Measurements from ENCODE around the gene HOXD8. TPM values are rescaled to one million over a fixed set of nuclear protein-coding genes. Genes with fewer than 3 reads are reported as not detected.

Gene HOXD8
- total and polyA plus RNA-seq, 5 donors: 0.11 to 0.63 (median 0.38) TPM

- no peak for ATAC-seq
- Histone ChIP-seq H3K4me3 (ENCODE audit: low read length) (no peak overlapping the region), H3K27me3 (ENCODE audit: control insufficient read depth, insufficient read depth) (no peaks in the 10 kb centered on the region)
Observed at GRCh38 chr2:176105078-176105729, 24.3 kb upstream of the HOXD8 start.

GRCh38 chr2:176105730-176106580, 23.6 kb upstream of the HOXD8 start:
- Histone ChIP-seq H3K9me3 (ENCODE audit: control insufficient read depth, low read length) (no peaks in the 10 kb centered on the region), H3K27ac (ENCODE audit: low read length) (no peak overlapping the region), H3K27me3 (ENCODE audit: control insufficient read depth, insufficient read depth) (peaks cover 5% of the 10 kb centered on the region), H3K4me3 (ENCODE audit: low read length) (no peak overlapping the region), H3K4me1 (ENCODE audit: control insufficient read depth, insufficient read depth, low read length) (no peaks in the 10 kb centered on the region)
- DNase-seq: peak in 1 of 3 donors; percentile 33
- 8% methylated on average over 25 of the region's 25 CpGs for WGBS
- intact Hi-C loops (cut with DNase I): no loop called here
- ATAC-seq: no peak

More at GRCh38 chr2:176105078-176105729, 24.3 kb upstream of the HOXD8 start:
- intact Hi-C loops (cut with DNase I): no loop called here
- Histone ChIP-seq H3K9me3 (ENCODE audit: control insufficient read depth, low read length) (no peaks in the 10 kb centered on the region), H3K27ac (ENCODE audit: low read length) (no peak overlapping the region), H3K4me1 (ENCODE audit: control insufficient read depth, insufficient read depth, low read length) (no peaks in the 10 kb centered on the region)
- 5% methylated on average over 25 of the region's 25 CpGs for WGBS
- no peak for DNase-seq

- DNase-seq: no peak
- no peak for ATAC-seq
- Histone ChIP-seq H3K27me3 (ENCODE audit: control insufficient read depth, insufficient read depth) (peaks cover 7% of the 10 kb centered on the region), H3K9me3 (ENCODE audit: control insufficient read depth, low read length) (no peaks in the 10 kb centered on the region), H3K4me1 (ENCODE audit: control insufficient read depth, insufficient read depth, low read length) (no peaks in the 10 kb centered on the region), H3K27ac (ENCODE audit: low read length) (no peak within 1 kb of the TSS), H3K4me3 (ENCODE audit: low read length) (peak within 1 kb of the TSS; percentile 21)
- intact Hi-C loops (cut with DNase I): no loop called here
- WGBS: 2% methylated on average over 85 of the region's 85 CpGs
Observed at GRCh38 chr2:176106581-176107539, 22.6 kb upstream of the HOXD8 start, which contains the start of gene HOXD11. Gene HOXD11, plus strand, starts transcription at chr2:176107280. Its CDS starts 76 bp downstream, at chr2:176107356.

- H3K27ac ChIP-seq (ENCODE audit: low read length): no peak overlapping the region
- no peak for DNase-seq
- 2% methylated on average over 59 of the region's 59 CpGs for WGBS
- no peaks in the 10 kb centered on the region for H3K4me1 ChIP-seq (ENCODE audit: control insufficient read depth, insufficient read depth, low read length)
- H3K27me3 ChIP-seq (ENCODE audit: control insufficient read depth, insufficient read depth): peaks cover 7% of the 10 kb centered on the region
- ATAC-seq: no peak
- no peaks in the 10 kb centered on the region for H3K9me3 ChIP-seq (ENCODE audit: control insufficient read depth, low read length)
- intact Hi-C loops (cut with DNase I): no loop called here
- peak overlapping the region; percentile 21 for H3K4me3 ChIP-seq (ENCODE audit: low read length)
Observed at GRCh38 chr2:176107731-176108181, 21.7 kb upstream of the HOXD8 start.

GRCh38 chr2:176109192-176109901, 20.2 kb upstream of the HOXD8 start:
- H3K4me1 ChIP-seq (ENCODE audit: control insufficient read depth, insufficient read depth, low read length): no peaks in the 10 kb centered on the region
- no peak overlapping the region for H3K4me3 ChIP-seq (ENCODE audit: low read length)
- no peaks in the 10 kb centered on the region for H3K9me3 ChIP-seq (ENCODE audit: control insufficient read depth, low read length)
- ATAC-seq: no peak
- H3K27ac ChIP-seq (ENCODE audit: low read length): no peak overlapping the region
- DNase-seq: no peak
- intact Hi-C loops (cut with DNase I): no loop called here
- H3K27me3 ChIP-seq (ENCODE audit: control insufficient read depth, insufficient read depth): peaks cover 7% of the 10 kb centered on the region
- WGBS: 7% methylated on average over 26 of the region's 26 CpGs

- ATAC-seq: no peak
Observed at GRCh38 chr2:176109946-176110345, 19.6 kb upstream of the HOXD8 start.

GRCh38 chr2:176110415-176111308, 18.8 kb upstream of the HOXD8 start:
- WGBS: 16% methylated on average over 7 of the region's 7 CpGs
- ATAC-seq: no peak

More at GRCh38 chr2:176109946-176110345, 19.6 kb upstream of the HOXD8 start:
- no peak overlapping the region for H3K27ac ChIP-seq (ENCODE audit: low read length)
- no peaks in the 10 kb centered on the region for H3K9me3 ChIP-seq (ENCODE audit: control insufficient read depth, low read length)
- DNase-seq: no peak
- intact Hi-C loops (cut with DNase I): no loop called here
- peaks cover 7% of the 10 kb centered on the region for H3K27me3 ChIP-seq (ENCODE audit: control insufficient read depth, insufficient read depth)
- 18% methylated on average over 4 of the region's 4 CpGs for WGBS
- no peaks in the 10 kb centered on the region for H3K4me1 ChIP-seq (ENCODE audit: control insufficient read depth, insufficient read depth, low read length)
- H3K4me3 ChIP-seq (ENCODE audit: low read length): no peak overlapping the region

GRCh38 chr2:176111309-176111663, 18.2 kb upstream of the HOXD8 start:
- no peak for ATAC-seq
- H3K9me3 ChIP-seq (ENCODE audit: control insufficient read depth, low read length): no peaks in the 10 kb centered on the region
- intact Hi-C loops (cut with DNase I): no loop called here
- peak in 1 of 3 donors; percentile 22 for DNase-seq
- no peak overlapping the region for H3K4me3 ChIP-seq (ENCODE audit: low read length)
- peaks cover 7% of the 10 kb centered on the region for H3K27me3 ChIP-seq (ENCODE audit: control insufficient read depth, insufficient read depth)
- no peak overlapping the region for H3K27ac ChIP-seq (ENCODE audit: low read length)
- H3K4me1 ChIP-seq (ENCODE audit: control insufficient read depth, insufficient read depth, low read length): no peaks in the 10 kb centered on the region
- WGBS: 4% methylated on average over 16 of the region's 16 CpGs

More at GRCh38 chr2:176110415-176111308, 18.8 kb upstream of the HOXD8 start:
- H3K9me3 ChIP-seq (ENCODE audit: control insufficient read depth, low read length): no peaks in the 10 kb centered on the region
- no peak overlapping the region for H3K27ac ChIP-seq (ENCODE audit: low read length)
- no peak overlapping the region for H3K4me3 ChIP-seq (ENCODE audit: low read length)
- intact Hi-C loops (cut with DNase I): no loop called here
- no peak for DNase-seq
- no peaks in the 10 kb centered on the region for H3K4me1 ChIP-seq (ENCODE audit: control insufficient read depth, insufficient read depth, low read length)
- peaks cover 7% of the 10 kb centered on the region for H3K27me3 ChIP-seq (ENCODE audit: control insufficient read depth, insufficient read depth)

- Histone ChIP-seq H3K4me1 (ENCODE audit: control insufficient read depth, insufficient read depth, low read length) (no peaks in the 10 kb centered on the region), H3K9me3 (ENCODE audit: control insufficient read depth, low read length) (no peaks in the 10 kb centered on the region), H3K27ac (ENCODE audit: low read length) (no peak overlapping the region), H3K27me3 (ENCODE audit: control insufficient read depth, insufficient read depth) (peaks cover 7% of the 10 kb centered on the region), H3K4me3 (ENCODE audit: low read length) (no peak overlapping the region)
- 4% methylated on average over 29 of the region's 29 CpGs for WGBS
- DNase-seq (no peak), ATAC-seq (no peak)
- intact Hi-C loops (cut with DNase I): no loop called here
Observed at GRCh38 chr2:176111846-176112374, 17.6 kb upstream of the HOXD8 start.
